Osteocyte (in vitro differentiated cells): ENCODE measurements around the gene ABCA3. TPM values are rescaled to one million over a fixed set of nuclear protein-coding genes. Genes with fewer than 3 reads are reported as not detected.

Experiments
- DNase-seq: peaks from one replicate; pipeline ENCODE4 v3.0.0; 2021; ENCODE audit warnings: mixed read lengths; ENCODE audit not compliant: unreplicated experiment; ENCODE audit errors: extremely low spot score
- H3K27ac Mint-ChIP-seq: one replicate; pipeline ENCODE4 v1.8.0; 2021; ENCODE audit warnings: mild to moderate bottlenecking, mixed read lengths; ENCODE audit not compliant: unreplicated experiment
- H3K27me3 Mint-ChIP-seq: one replicate; pipeline ENCODE4 v1.8.0; 2021; ENCODE audit warnings: mixed read lengths; ENCODE audit not compliant: unreplicated experiment
- H3K36me3 Mint-ChIP-seq: one replicate; pipeline ENCODE4 v1.8.0; 2021; ENCODE audit warnings: mixed read lengths; ENCODE audit not compliant: unreplicated experiment
- H3K4me1 Mint-ChIP-seq: one replicate; pipeline ENCODE4 v1.8.0; 2021; ENCODE audit warnings: mixed read lengths; ENCODE audit not compliant: unreplicated experiment
- H3K4me3 Mint-ChIP-seq: one replicate; pipeline ENCODE4 v1.8.0; 2021; ENCODE audit warnings: mild to moderate bottlenecking, moderate library complexity, mixed read lengths; ENCODE audit not compliant: unreplicated experiment
- H3K9me3 Mint-ChIP-seq: one replicate; pipeline ENCODE4 v1.8.0; 2021; ENCODE audit warnings: mixed read lengths; ENCODE audit not compliant: unreplicated experiment
- CTCF ChIP-seq: fragments of 200-600 bp; sonication (generic); IDR thresholded peaks from 2 replicates; pipeline ENCODE4 v1.5.0; 2021; ENCODE audit warnings: antibody characterized with exemption, mild to moderate bottlenecking, moderate library complexity
- microRNA-seq: library from miRNA; unstranded; fragments of <30 nt; microRNA quantifications from one replicate; pipeline ENCODE4 v1.1.0, GENCODE V29; 2020; ENCODE audit not compliant: unreplicated experiment
- total RNA-seq: library from RNA; stranded (reverse); gene quantifications from 2 replicates; pipeline ENCODE4 v1.2.1, GENCODE V29; 2021

Gene ABCA3
- total RNA-seq, 1 donor from 2014 or later: 20.4 TPM

GRCh38 chr16:2226245-2226793, 114.2 kb downstream of the ABCA3 start:
- H3K9me3 Mint-ChIP-seq: no peaks in the 10 kb centered on the region
- no peak for TF ChIP-seq CTCF
- H3K27ac Mint-ChIP-seq: peak overlapping the region; percentile 50
- DNase-seq: peak; percentile 76
- H3K27me3 Mint-ChIP-seq: no peaks in the 10 kb centered on the region
- peak overlapping the region; percentile 36 for H3K4me3 Mint-ChIP-seq
- peaks cover 20% of the 10 kb centered on the region for H3K4me1 Mint-ChIP-seq
- peaks cover 7% of the 10 kb centered on the region for H3K36me3 Mint-ChIP-seq

Small RNAs within 50 kb of the gene (microRNA-seq; reads per million reads assigned to microRNA genes)
- not detected for gene MIR3677
- not detected for gene MIR4717

Other genes with a start within 250 kb of the ABCA3 start
- gene PKD1, start 204.8 kb downstream of the ABCA3 start, total RNA-seq: 169 and 188 TPM in 2 replicates
- 2.0 and 3.4 TPM in 2 replicates for gene RAB26, start 192.1 kb downstream of the ABCA3 start, total RNA-seq
- gene TRAF7, start 184.9 kb downstream of the ABCA3 start, total RNA-seq: 78.1 and 84.9 TPM in 2 replicates
- 2.4 and 3.7 TPM in 2 replicates for gene CASKIN1, start 144.1 kb downstream of the ABCA3 start, total RNA-seq
- gene MLST8, start 135.3 kb downstream of the ABCA3 start, total RNA-seq: 57.6 and 60.2 TPM in 2 replicates
- gene BRICD5, start 129.9 kb downstream of the ABCA3 start, total RNA-seq: 6.6 and 10.1 TPM in 2 replicates
- 14.1 and 15.0 TPM in 2 replicates for gene PGP, start 125.9 kb downstream of the ABCA3 start, total RNA-seq
- gene E4F1, start 117.1 kb downstream of the ABCA3 start, total RNA-seq: 24.3 and 26.9 TPM in 2 replicates
- 1.2 and 1.7 TPM in 2 replicates for gene DNASE1L2, start 104.3 kb downstream of the ABCA3 start, total RNA-seq
- 46.4 and 48.1 TPM in 2 replicates for gene ECI1, start 89.1 kb downstream of the ABCA3 start, total RNA-seq
- gene RNPS1, start 72.6 kb downstream of the ABCA3 start, total RNA-seq: 140 and 149 TPM in 2 replicates
- 8.0 and 10.0 TPM in 2 replicates for gene CCNF, start 88.7 kb upstream of the ABCA3 start, total RNA-seq
- 4.4 and 6.7 TPM in 2 replicates for gene TEDC2, start 119.4 kb upstream of the ABCA3 start, total RNA-seq
- 1.4 and 1.8 TPM in 2 replicates for gene NTN3, start 130.6 kb upstream of the ABCA3 start, total RNA-seq
- gene TBC1D24, start 134.4 kb upstream of the ABCA3 start, total RNA-seq: 15.4 and 17.4 TPM in 2 replicates
- gene ATP6V0C, start 173.2 kb upstream of the ABCA3 start, total RNA-seq: 208 and 211 TPM in 2 replicates
- gene AMDHD2, start 179.6 kb upstream of the ABCA3 start, total RNA-seq: 52.5 and 56.6 TPM in 2 replicates
- gene CEMP1, start 190.7 kb upstream of the ABCA3 start, total RNA-seq: not detected in 2 replicates
- 44.9 and 45.8 TPM in 2 replicates for gene PDPK1, start 197.3 kb upstream of the ABCA3 start, total RNA-seq